ENCODE data around the gene C3orf80.

The C3orf80 gene

GRCh38 chr3:160253298-160253697 lies 28.1 kb downstream of the C3orf80 start:
- H3K36me3 ChIP-seq (ENCODE audit: control insufficient read depth, insufficient read depth, low read length), result no peaks in the 10 kb centered on the region
- no peak overlapping the region for H2AFZ ChIP-seq
- H3K79me2 ChIP-seq, result no peaks in the 10 kb centered on the region
- no peak overlapping the region for H3K27ac ChIP-seq
- H3K27me3 ChIP-seq (ENCODE audit: control insufficient read depth, insufficient read depth, low read length), result no peaks in the 10 kb centered on the region
- no peaks in the 10 kb centered on the region for H3K4me1 ChIP-seq
- H3K9me3 ChIP-seq (ENCODE audit: control insufficient read depth, low read length), result no peaks in the 10 kb centered on the region
- no peak overlapping the region for H3K4me2 ChIP-seq (ENCODE audit: low read length)
- no peak for TF ChIP-seq CTCF (IDR thresholded peaks at IDR 0.05)
- H3K9ac ChIP-seq, result no peak overlapping the region
- no peak overlapping the region for H3K4me3 ChIP-seq (ENCODE audit: low read depth, low read length)

GRCh38 chr3:160257606-160258005 lies 32.4 kb downstream of the C3orf80 start:
- Histone ChIP-seq H3K4me3 (ENCODE audit: low read depth, low read length) (no peak overlapping the region), H3K36me3 (ENCODE audit: control insufficient read depth, insufficient read depth, low read length) (no peaks in the 10 kb centered on the region), H3K79me2 (no peaks in the 10 kb centered on the region), H3K9me3 (ENCODE audit: control insufficient read depth, low read length) (no peaks in the 10 kb centered on the region), H3K4me2 (ENCODE audit: low read length) (no peak overlapping the region), H3K9ac (no peak overlapping the region), H2AFZ (no peak overlapping the region), H3K27me3 (ENCODE audit: control insufficient read depth, insufficient read depth, low read length) (no peaks in the 10 kb centered on the region), H3K27ac (no peak overlapping the region), H3K4me1 (no peaks in the 10 kb centered on the region)
- TF ChIP-seq CTCF (IDR thresholded peaks at IDR 0.05), result no peak

GRCh38 chr3:160259589-160259988 lies 34.4 kb downstream of the C3orf80 start:
- no peaks in the 10 kb centered on the region for H3K36me3 ChIP-seq (ENCODE audit: control insufficient read depth, insufficient read depth, low read length)
- H3K27me3 ChIP-seq (ENCODE audit: control insufficient read depth, insufficient read depth, low read length), result no peaks in the 10 kb centered on the region
- H3K9me3 ChIP-seq (ENCODE audit: control insufficient read depth, low read length), result no peaks in the 10 kb centered on the region
- no peak overlapping the region for H2AFZ ChIP-seq
- H3K4me1 ChIP-seq, result no peaks in the 10 kb centered on the region
- no peak overlapping the region for H3K4me2 ChIP-seq (ENCODE audit: low read length)
- no peak overlapping the region for H3K4me3 ChIP-seq (ENCODE audit: low read depth, low read length)
- TF ChIP-seq CTCF (IDR thresholded peaks at IDR 0.05), result no peak
- no peak overlapping the region for H3K9ac ChIP-seq
- H3K79me2 ChIP-seq, result no peaks in the 10 kb centered on the region
- no peak overlapping the region for H3K27ac ChIP-seq

GRCh38 chr3:160260587-160261270 lies 35.5 kb downstream of the C3orf80 start:
- no peak overlapping the region for H3K9ac ChIP-seq
- no peak overlapping the region for H2AFZ ChIP-seq
- no peak overlapping the region for H3K4me3 ChIP-seq (ENCODE audit: low read depth, low read length)
- no peaks in the 10 kb centered on the region for H3K79me2 ChIP-seq
- no peaks in the 10 kb centered on the region for H3K36me3 ChIP-seq (ENCODE audit: control insufficient read depth, insufficient read depth, low read length)
- H3K4me1 ChIP-seq, result no peaks in the 10 kb centered on the region
- no peak for TF ChIP-seq CTCF (IDR thresholded peaks at IDR 0.05)
- no peaks in the 10 kb centered on the region for H3K9me3 ChIP-seq (ENCODE audit: control insufficient read depth, low read length)
- H3K4me2 ChIP-seq (ENCODE audit: low read length), result no peak overlapping the region
- H3K27me3 ChIP-seq (ENCODE audit: control insufficient read depth, insufficient read depth, low read length), result no peaks in the 10 kb centered on the region
- no peak overlapping the region for H3K27ac ChIP-seq

- no peak for TF ChIP-seq CTCF (IDR thresholded peaks at IDR 0.05)
- Histone ChIP-seq H3K4me1 (no peaks in the 10 kb centered on the region), H3K4me3 (ENCODE audit: low read depth, low read length) (no peak overlapping the region), H3K27ac (no peak overlapping the region), H3K4me2 (ENCODE audit: low read length) (no peak overlapping the region), H3K27me3 (ENCODE audit: control insufficient read depth, insufficient read depth, low read length) (no peaks in the 10 kb centered on the region), H3K79me2 (no peaks in the 10 kb centered on the region), H3K9ac (no peak overlapping the region), H3K36me3 (ENCODE audit: control insufficient read depth, insufficient read depth, low read length) (no peaks in the 10 kb centered on the region), H2AFZ (no peak overlapping the region), H3K9me3 (ENCODE audit: control insufficient read depth, low read length) (no peaks in the 10 kb centered on the region)
Measured at GRCh38 chr3:160265088-160265487, 39.9 kb downstream of the C3orf80 start.

Data from parathyroid adenoma (tissue), 2 donors.